ENCODE measurements around the gene CHMP5. TPM values are rescaled to one million over a fixed set of nuclear protein-coding genes. Genes with fewer than 3 reads are reported as not detected.

CHMP5 gene
- total RNA-seq, 1 donor from 2014 or later: 108 TPM

- Histone ChIP-seq H3K4me1 (ENCODE audit: insufficient read depth, low read length) (peaks cover 3% of the 10 kb centered on the region), H3K9me3 (ENCODE audit: insufficient read depth, low read depth, low read length) (no peaks in the 10 kb centered on the region), H3K27ac (ENCODE audit: low read depth, low read length) (no peak overlapping the region), H3K4me3 (ENCODE audit: insufficient read depth, low read depth, low read length) (no peak overlapping the region), H3K36me3 (ENCODE audit: insufficient read depth, low read length) (peaks cover 16% of the 10 kb centered on the region), H2AFZ (ENCODE audit: low read depth, low read length) (no peak overlapping the region), H4K20me1 (ENCODE audit: insufficient read depth, low read length) (no peaks in the 10 kb centered on the region), H3K4me2 (ENCODE audit: low read length) (no peak overlapping the region), H3K79me2 (ENCODE audit: insufficient read depth, low read length) (peaks cover 1% of the 10 kb centered on the region), H3K9ac (ENCODE audit: low read length) (no peak overlapping the region), H3K27me3 (ENCODE audit: insufficient read depth, low read length) (no peaks in the 10 kb centered on the region)
- Mint-ChIP-seq H3K27ac (ENCODE audit: unreplicated experiment) (no peak overlapping the region), H3K36me3 (ENCODE audit: low read depth, unreplicated experiment) (peaks cover 7% of the 10 kb centered on the region), H3K27me3 (ENCODE audit: low read depth, unreplicated experiment) (no peaks in the 10 kb centered on the region), H3K4me1 (ENCODE audit: low read depth, unreplicated experiment) (no peaks in the 10 kb centered on the region), H3K4me3 (ENCODE audit: unreplicated experiment) (no peak overlapping the region), H3K9me3 (ENCODE audit: unreplicated experiment) (no peaks in the 10 kb centered on the region)
- FAIRE-seq (no peak), DNase-seq (ENCODE audit: low read depth) (no peak)
- TF ChIP-seq EZH2 (IDR thresholded peaks at IDR 0.05; ENCODE audit: insufficient read depth, low read length) (no peak), CTCF (IDR thresholded peaks at IDR 0.05; ENCODE audit: insufficient read depth, low read depth, low read length) (no peak)
Measured at GRCh38 chr9:33285502-33285901, 20.7 kb downstream of the CHMP5 start.

- Histone ChIP-seq H3K79me2 (ENCODE audit: insufficient read depth, low read length) (peaks cover 17% of the 10 kb centered on the region), H2AFZ (ENCODE audit: low read depth, low read length) (no peak overlapping the region), H3K9me3 (ENCODE audit: insufficient read depth, low read depth, low read length) (no peaks in the 10 kb centered on the region), H3K4me3 (ENCODE audit: insufficient read depth, low read depth, low read length) (no peak overlapping the region), H3K27ac (ENCODE audit: low read depth, low read length) (no peak overlapping the region), H3K9ac (ENCODE audit: low read length) (no peak overlapping the region), H4K20me1 (ENCODE audit: insufficient read depth, low read length) (no peaks in the 10 kb centered on the region), H3K36me3 (ENCODE audit: insufficient read depth, low read length) (peaks cover 10% of the 10 kb centered on the region), H3K27me3 (ENCODE audit: insufficient read depth, low read length) (no peaks in the 10 kb centered on the region), H3K4me2 (ENCODE audit: low read length) (no peak overlapping the region), H3K4me1 (ENCODE audit: insufficient read depth, low read length) (peaks cover 6% of the 10 kb centered on the region)
- TF ChIP-seq CTCF (IDR thresholded peaks at IDR 0.05; ENCODE audit: insufficient read depth, low read depth, low read length): peak; percentile 68
- no peak for TF ChIP-seq EZH2 (IDR thresholded peaks at IDR 0.05; ENCODE audit: insufficient read depth, low read length)
- peaks cover 6% of the 10 kb centered on the region for H3K36me3 Mint-ChIP-seq (ENCODE audit: low read depth, unreplicated experiment)
- DNase-seq (ENCODE audit: low read depth): peak; percentile 38
- FAIRE-seq: no peak
- peak overlapping the region; percentile 50 for H3K27ac Mint-ChIP-seq (ENCODE audit: unreplicated experiment)
- no peaks in the 10 kb centered on the region for H3K9me3 Mint-ChIP-seq (ENCODE audit: unreplicated experiment)
- no peaks in the 10 kb centered on the region for H3K27me3 Mint-ChIP-seq (ENCODE audit: low read depth, unreplicated experiment)
- no peak overlapping the region for H3K4me3 Mint-ChIP-seq (ENCODE audit: unreplicated experiment)
- peaks cover 9% of the 10 kb centered on the region for H3K4me1 Mint-ChIP-seq (ENCODE audit: low read depth, unreplicated experiment)
Measured at GRCh38 chr9:33287087-33287490, 22.2 kb downstream of the CHMP5 start.

GRCh38 chr9:33288235-33288634 is 23.4 kb downstream of the CHMP5 start:
- H2AFZ ChIP-seq (ENCODE audit: low read depth, low read length): no peak overlapping the region
- no peaks in the 10 kb centered on the region for H3K27me3 Mint-ChIP-seq (ENCODE audit: low read depth, unreplicated experiment)
- peaks cover 28% of the 10 kb centered on the region for H3K79me2 ChIP-seq (ENCODE audit: insufficient read depth, low read length)
- FAIRE-seq (no peak), DNase-seq (ENCODE audit: low read depth) (no peak)
- H3K4me1 Mint-ChIP-seq (ENCODE audit: low read depth, unreplicated experiment): peaks cover 17% of the 10 kb centered on the region
- H3K36me3 ChIP-seq (ENCODE audit: insufficient read depth, low read length): peaks cover 5% of the 10 kb centered on the region
- TF ChIP-seq EZH2 (IDR thresholded peaks at IDR 0.05; ENCODE audit: insufficient read depth, low read length) (no peak), CTCF (IDR thresholded peaks at IDR 0.05; ENCODE audit: insufficient read depth, low read depth, low read length) (no peak)
- peaks cover 6% of the 10 kb centered on the region for H3K4me1 ChIP-seq (ENCODE audit: insufficient read depth, low read length)
- H3K4me2 ChIP-seq (ENCODE audit: low read length): no peak overlapping the region
- H3K27me3 ChIP-seq (ENCODE audit: insufficient read depth, low read length): no peaks in the 10 kb centered on the region
- no peak overlapping the region for H3K4me3 ChIP-seq (ENCODE audit: insufficient read depth, low read depth, low read length)
- H3K27ac ChIP-seq (ENCODE audit: low read depth, low read length): no peak overlapping the region
- no peaks in the 10 kb centered on the region for H3K9me3 ChIP-seq (ENCODE audit: insufficient read depth, low read depth, low read length)
- peaks cover 6% of the 10 kb centered on the region for H3K36me3 Mint-ChIP-seq (ENCODE audit: low read depth, unreplicated experiment)
- H3K4me3 Mint-ChIP-seq (ENCODE audit: unreplicated experiment): no peak overlapping the region
- no peak overlapping the region for H3K9ac ChIP-seq (ENCODE audit: low read length)
- no peaks in the 10 kb centered on the region for H4K20me1 ChIP-seq (ENCODE audit: insufficient read depth, low read length)
- H3K9me3 Mint-ChIP-seq (ENCODE audit: unreplicated experiment): no peaks in the 10 kb centered on the region
- H3K27ac Mint-ChIP-seq (ENCODE audit: unreplicated experiment): no peak overlapping the region

Measured in astrocyte (in vitro differentiated cells and primary cell).